Measurements from ENCODE around the gene KRTAP4-7. TPM values are rescaled to one million over a fixed set of nuclear protein-coding genes. Genes with fewer than 3 reads are reported as not detected.
"Not testable (repeated sequence)": the region's sequence is repeated elsewhere in the genome, so short reads cannot be mapped to it uniquely, and the experiment has no call there.

The KRTAP4-7 gene
- total RNA-seq, 1 donor from 2014 or later = not detected

- no peak overlapping the region for H3K4me3 ChIP-seq
- H3K9ac ChIP-seq = no peak overlapping the region
- peaks cover 4% of the 10 kb centered on the region for H3K27me3 Mint-ChIP-seq (ENCODE audit: insufficient read depth, low read depth)
- no peak overlapping the region for H3K27ac Mint-ChIP-seq
- no peaks in the 10 kb centered on the region for H4K20me1 ChIP-seq (ENCODE audit: low read depth)
- H3K4me2 ChIP-seq = no peak overlapping the region
- H3K4me1 ChIP-seq = no peaks in the 10 kb centered on the region
- H3F3A ChIP-seq (ENCODE audit: low read depth) = no peaks in the 10 kb centered on the region
- no peaks in the 10 kb centered on the region for H3K27me3 ChIP-seq
- TF ChIP-seq EZH2phosphoT487 (IDR thresholded peaks at IDR 0.05) (no peak), CTCF (IDR thresholded peaks at IDR 0.05) (no peak), EZH2 (IDR thresholded peaks at IDR 0.05) (no peak)
- H3K79me2 ChIP-seq (ENCODE audit: low read depth) = no peaks in the 10 kb centered on the region
- H3K36me3 Mint-ChIP-seq = no peaks in the 10 kb centered on the region
- H3K9me3 Mint-ChIP-seq = no peaks in the 10 kb centered on the region
- no peak overlapping the region for H2AFZ ChIP-seq (replicated peaks)
- H3K27ac ChIP-seq = no peak overlapping the region
- no peak for DNase-seq (ENCODE audit: low spot score)
- no peaks in the 10 kb centered on the region for H3K9me3 ChIP-seq (ENCODE audit: low read depth)
- no peaks in the 10 kb centered on the region for H3K36me3 ChIP-seq
- no peaks in the 10 kb centered on the region for H3K4me1 Mint-ChIP-seq
- no peak overlapping the region for H3K4me3 Mint-ChIP-seq
These were observed 41.0 kb upstream of the KRTAP4-7 start for GRCh38 chr17:41042953-41043352.

- not testable (repeated sequence) for H3K27me3 Mint-ChIP-seq (ENCODE audit: insufficient read depth, low read depth); H3F3A ChIP-seq (ENCODE audit: low read depth); H3K4me3 Mint-ChIP-seq; H3K27me3 ChIP-seq; H3K36me3 Mint-ChIP-seq; H4K20me1 ChIP-seq (ENCODE audit: low read depth); H3K9me3 Mint-ChIP-seq; H2AFZ ChIP-seq (replicated peaks); H3K4me3 ChIP-seq; H3K4me2 ChIP-seq; H3K9me3 ChIP-seq (ENCODE audit: low read depth); DNase-seq (ENCODE audit: low spot score); H3K36me3 ChIP-seq; H3K4me1 ChIP-seq; H3K9ac ChIP-seq; H3K27ac ChIP-seq; H3K79me2 ChIP-seq (ENCODE audit: low read depth); H3K4me1 Mint-ChIP-seq
- peak within 1 kb of the TSS; percentile 72 for H3K27ac Mint-ChIP-seq
These were observed 37.0 kb upstream of the KRTAP4-7 start, which contains the start of gene KRTAP2-1 for GRCh38 chr17:41046735-41047465. KRTAP2-1 (minus strand) TSS chr17:41047316; CDS start chr17:41047267, 49 bp downstream.

GRCh38 chr17:41048441-41048840, 35.5 kb upstream of the KRTAP4-7 start:
- no peaks in the 10 kb centered on the region for H3K9me3 Mint-ChIP-seq
- peaks cover 2% of the 10 kb centered on the region for H3K27me3 Mint-ChIP-seq (ENCODE audit: insufficient read depth, low read depth)
- Histone ChIP-seq H3K9ac (no peak overlapping the region), H3K27me3 (no peaks in the 10 kb centered on the region), H3K9me3 (ENCODE audit: low read depth) (no peaks in the 10 kb centered on the region), H3K4me1 (no peaks in the 10 kb centered on the region), H3K36me3 (no peaks in the 10 kb centered on the region), H4K20me1 (ENCODE audit: low read depth) (no peaks in the 10 kb centered on the region), H3K4me3 (no peak overlapping the region), H3K4me2 (no peak overlapping the region), H3F3A (ENCODE audit: low read depth) (no peaks in the 10 kb centered on the region), H2AFZ (replicated peaks) (no peak overlapping the region), H3K27ac (no peak overlapping the region), H3K79me2 (ENCODE audit: low read depth) (no peaks in the 10 kb centered on the region)
- no peaks in the 10 kb centered on the region for H3K36me3 Mint-ChIP-seq
- no peak for DNase-seq (ENCODE audit: low spot score)
- H3K4me1 Mint-ChIP-seq = peaks cover 5% of the 10 kb centered on the region
- TF ChIP-seq CTCF (IDR thresholded peaks at IDR 0.05) (no peak), EZH2phosphoT487 (IDR thresholded peaks at IDR 0.05) (no peak), EZH2 (IDR thresholded peaks at IDR 0.05) (no peak)
- H3K27ac Mint-ChIP-seq = no peak overlapping the region
- no peak overlapping the region for H3K4me3 Mint-ChIP-seq

GRCh38 chr17:41049110-41049509, 34.8 kb upstream of the KRTAP4-7 start:
- H3K9me3 Mint-ChIP-seq = no peaks in the 10 kb centered on the region
- Histone ChIP-seq H3K4me1 (no peaks in the 10 kb centered on the region), H3K9me3 (ENCODE audit: low read depth) (no peaks in the 10 kb centered on the region), H3K27ac (no peak overlapping the region), H3K4me3 (no peak overlapping the region), H4K20me1 (ENCODE audit: low read depth) (no peaks in the 10 kb centered on the region), H3F3A (ENCODE audit: low read depth) (no peaks in the 10 kb centered on the region), H3K36me3 (no peaks in the 10 kb centered on the region), H2AFZ (replicated peaks) (no peak overlapping the region), H3K4me2 (no peak overlapping the region), H3K27me3 (no peaks in the 10 kb centered on the region), H3K79me2 (ENCODE audit: low read depth) (no peaks in the 10 kb centered on the region), H3K9ac (no peak overlapping the region)
- no peaks in the 10 kb centered on the region for H3K36me3 Mint-ChIP-seq
- H3K27ac Mint-ChIP-seq = no peak overlapping the region
- H3K27me3 Mint-ChIP-seq (ENCODE audit: insufficient read depth, low read depth) = peaks cover 1% of the 10 kb centered on the region
- peaks cover 5% of the 10 kb centered on the region for H3K4me1 Mint-ChIP-seq
- TF ChIP-seq CTCF (IDR thresholded peaks at IDR 0.05) (no peak), EZH2 (IDR thresholded peaks at IDR 0.05) (no peak), EZH2phosphoT487 (IDR thresholded peaks at IDR 0.05) (no peak)
- DNase-seq (ENCODE audit: low spot score) = no peak
- H3K4me3 Mint-ChIP-seq = no peak overlapping the region
